ENCODE data around the gene CADM2. TPM values are rescaled to one million over a fixed set of nuclear protein-coding genes. Genes with fewer than 3 reads are reported as not detected.

CADM2 gene
- total RNA-seq, 1 donor from 2014 or later, result 4.3 TPM

DNA sequence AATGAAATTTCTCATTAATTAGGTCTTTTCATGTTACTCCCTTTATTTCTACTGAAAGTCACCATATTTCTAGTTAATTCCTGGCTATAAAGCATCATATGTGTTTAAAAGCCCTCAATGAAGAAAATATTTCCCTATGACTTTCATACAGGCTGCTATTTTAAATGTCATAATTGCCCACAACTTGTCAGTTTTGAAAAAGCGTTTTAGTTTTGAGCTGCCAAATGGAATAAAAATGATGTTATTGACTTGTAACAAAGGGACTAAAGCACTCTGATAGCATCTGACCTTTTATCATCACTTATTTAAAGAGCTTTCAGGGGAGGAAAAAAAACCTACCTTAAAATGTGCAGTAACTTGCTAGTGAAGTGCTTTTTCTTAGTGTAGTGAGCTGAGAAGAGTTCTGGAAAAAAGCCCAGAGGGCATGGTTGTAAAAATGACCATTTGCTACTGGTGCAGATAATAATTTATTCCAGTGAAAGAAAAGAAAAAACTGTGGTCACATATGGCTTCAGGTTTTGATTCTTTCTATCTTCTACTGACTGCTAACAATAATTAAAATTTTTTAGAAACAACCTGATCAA, 877.2 kb downstream of the CADM2 start:
- Histone ChIP-seq H3K9me3 (replicated peaks) (no peaks in the 10 kb centered on the region), H3K4me3 (no peak overlapping the region), H3K36me3 (no peaks in the 10 kb centered on the region), H3K27me3 (ENCODE audit: low read depth) (no peaks in the 10 kb centered on the region), H3K4me1 (no peaks in the 10 kb centered on the region), H3K27ac (replicated peaks) (no peak overlapping the region)
- no peak for TF ChIP-seq CTCF (IDR thresholded peaks at IDR 0.05; ENCODE audit: borderline replicate concordance)
- DNase-seq, result no peak
- intact Hi-C loops (cut with micrococcal nuclease), result no loop called here

DNA sequence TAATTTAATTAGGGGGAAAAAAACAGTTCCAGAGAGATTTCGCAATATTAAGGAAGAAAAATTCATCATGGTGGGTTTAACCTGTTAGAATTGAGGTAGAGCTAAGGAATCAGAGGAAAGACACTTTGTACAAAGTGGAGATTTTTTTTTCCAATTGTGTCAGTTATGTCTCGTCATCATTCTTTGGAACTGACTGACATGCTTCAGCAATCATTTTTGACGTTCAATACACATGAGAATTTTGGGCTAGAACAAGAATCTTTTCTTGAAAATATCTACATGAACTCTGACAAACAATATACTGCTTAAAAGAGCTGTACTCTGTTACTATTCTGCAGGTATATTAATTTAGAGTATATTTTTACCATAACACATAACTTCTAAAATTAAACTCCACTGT, 878.6 kb downstream of the CADM2 start:
- H3K27ac ChIP-seq (replicated peaks), result no peak overlapping the region
- intact Hi-C loops (cut with micrococcal nuclease), result no loop called here
- no peak overlapping the region for H3K4me3 ChIP-seq
- H3K27me3 ChIP-seq (ENCODE audit: low read depth), result no peaks in the 10 kb centered on the region
- H3K4me1 ChIP-seq, result no peaks in the 10 kb centered on the region
- no peaks in the 10 kb centered on the region for H3K9me3 ChIP-seq (replicated peaks)
- no peak for TF ChIP-seq CTCF (IDR thresholded peaks at IDR 0.05; ENCODE audit: borderline replicate concordance)
- no peak for DNase-seq
- H3K36me3 ChIP-seq, result no peaks in the 10 kb centered on the region

DNA sequence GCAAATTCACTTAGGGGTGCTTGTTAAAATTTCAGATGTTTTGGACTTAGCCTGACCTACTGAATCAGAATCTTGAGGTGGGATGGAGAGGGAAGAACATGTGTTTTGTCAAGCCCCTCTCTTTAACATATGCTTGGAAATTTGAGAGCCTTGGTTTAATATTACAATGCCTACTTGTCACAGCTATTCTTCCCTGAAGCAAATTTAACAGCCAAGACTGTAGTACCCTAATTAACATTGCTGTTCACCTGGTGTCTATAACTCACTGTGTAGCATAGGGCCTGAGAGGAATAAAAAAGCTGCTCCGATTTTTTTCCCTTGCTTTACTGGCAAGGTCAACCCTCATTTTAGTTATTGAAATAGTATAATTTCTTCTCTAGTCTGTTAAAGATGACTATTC, 880.1 kb downstream of the CADM2 start:
- H3K9me3 ChIP-seq (replicated peaks), result no peaks in the 10 kb centered on the region
- H3K4me3 ChIP-seq, result no peak overlapping the region
- H3K36me3 ChIP-seq, result no peaks in the 10 kb centered on the region
- DNase-seq, result no peak
- TF ChIP-seq CTCF (IDR thresholded peaks at IDR 0.05; ENCODE audit: borderline replicate concordance), result no peak
- H3K4me1 ChIP-seq, result no peaks in the 10 kb centered on the region
- H3K27ac ChIP-seq (replicated peaks), result no peak overlapping the region
- H3K27me3 ChIP-seq (ENCODE audit: low read depth), result no peaks in the 10 kb centered on the region
- intact Hi-C loops (cut with micrococcal nuclease), result no loop called here

GRCh38 chr3:85842081-85842480, 883.3 kb downstream of the CADM2 start:
- no peaks in the 10 kb centered on the region for H3K27me3 ChIP-seq (ENCODE audit: low read depth)
- no peaks in the 10 kb centered on the region for H3K36me3 ChIP-seq
- no peaks in the 10 kb centered on the region for H3K9me3 ChIP-seq (replicated peaks)
- intact Hi-C loops (cut with micrococcal nuclease), result no loop called here
- H3K4me1 ChIP-seq, result no peaks in the 10 kb centered on the region
- no peak for TF ChIP-seq CTCF (IDR thresholded peaks at IDR 0.05; ENCODE audit: borderline replicate concordance)
- H3K27ac ChIP-seq (replicated peaks), result no peak overlapping the region
- no peak overlapping the region for H3K4me3 ChIP-seq
- DNase-seq, result no peak

- H3K27ac ChIP-seq (replicated peaks), result no peak overlapping the region
- DNase-seq, result no peak
- no peak for TF ChIP-seq CTCF (IDR thresholded peaks at IDR 0.05; ENCODE audit: borderline replicate concordance)
- intact Hi-C loops (cut with micrococcal nuclease), result no loop called here
- no peak overlapping the region for H3K4me3 ChIP-seq
- no peaks in the 10 kb centered on the region for H3K36me3 ChIP-seq
- no peaks in the 10 kb centered on the region for H3K9me3 ChIP-seq (replicated peaks)
- H3K4me1 ChIP-seq, result no peaks in the 10 kb centered on the region
- H3K27me3 ChIP-seq (ENCODE audit: low read depth), result no peaks in the 10 kb centered on the region
Measured at GRCh38 chr3:85846940-85847339, 888.2 kb downstream of the CADM2 start.
